HG03159 (cell line): ENCODE measurements around the gene GRIP2.

Source experiments
- ATAC-seq: cut with Tn5 transposase; IDR thresholded peaks from one replicate; pipeline ENCODE4 v1.9.1; 2021; ENCODE audit warnings: mild to moderate bottlenecking, moderate library complexity; ENCODE audit not compliant: unreplicated experiment

The GRIP2 gene

DNA sequence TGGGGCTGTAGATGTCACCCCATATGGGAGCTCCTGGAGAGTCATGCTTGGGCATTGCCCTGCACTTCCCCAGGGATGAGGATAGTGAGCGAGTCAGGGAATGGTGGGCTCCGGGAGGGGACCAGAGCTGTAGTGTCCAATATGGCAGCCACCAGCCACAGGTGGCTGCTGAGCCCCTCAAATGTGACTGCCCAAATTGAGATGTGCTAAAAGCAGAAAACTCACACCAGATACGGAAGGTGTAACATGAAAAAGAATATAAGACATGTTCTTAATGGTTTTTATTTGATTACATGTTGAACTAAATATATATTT is 31.7 kb downstream of the GRIP2 start:
- ATAC-seq: no peak

DNA sequence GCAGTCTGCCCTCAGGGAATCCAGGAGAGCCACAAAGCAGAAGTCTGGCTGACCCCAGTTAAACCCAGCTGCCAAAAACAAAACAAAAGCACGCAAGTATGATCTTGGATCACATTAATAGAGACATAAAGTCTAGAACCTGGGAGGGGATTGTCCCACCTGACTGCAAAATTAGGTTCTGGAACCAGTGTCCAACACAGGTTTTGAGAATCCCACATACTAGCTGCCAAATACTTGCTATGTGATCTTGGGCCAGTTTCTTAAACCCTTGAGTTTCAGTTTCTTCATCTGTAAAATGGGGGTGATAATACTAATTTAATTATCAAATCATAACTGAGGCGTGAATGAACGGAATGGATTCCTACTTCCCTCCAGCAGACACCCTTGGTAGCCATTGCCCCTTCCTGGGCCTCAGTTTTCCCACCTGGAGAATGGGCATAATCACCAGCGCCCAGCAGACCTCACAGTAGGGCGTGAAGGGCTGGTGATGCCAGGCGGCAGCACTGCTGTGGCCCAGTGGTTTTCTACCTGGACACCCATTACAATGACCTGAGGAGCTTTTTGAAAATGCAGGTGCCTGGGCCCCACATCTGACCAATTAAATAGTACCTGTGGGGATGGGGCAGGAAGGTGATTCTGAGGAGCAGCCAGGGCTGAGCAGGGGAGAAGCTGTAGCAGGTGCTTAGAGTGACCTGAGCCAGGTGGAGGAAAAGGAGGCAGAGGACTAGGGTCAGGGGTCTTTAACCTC is 32.2 kb downstream of the GRIP2 start:
- no peak for ATAC-seq

DNA sequence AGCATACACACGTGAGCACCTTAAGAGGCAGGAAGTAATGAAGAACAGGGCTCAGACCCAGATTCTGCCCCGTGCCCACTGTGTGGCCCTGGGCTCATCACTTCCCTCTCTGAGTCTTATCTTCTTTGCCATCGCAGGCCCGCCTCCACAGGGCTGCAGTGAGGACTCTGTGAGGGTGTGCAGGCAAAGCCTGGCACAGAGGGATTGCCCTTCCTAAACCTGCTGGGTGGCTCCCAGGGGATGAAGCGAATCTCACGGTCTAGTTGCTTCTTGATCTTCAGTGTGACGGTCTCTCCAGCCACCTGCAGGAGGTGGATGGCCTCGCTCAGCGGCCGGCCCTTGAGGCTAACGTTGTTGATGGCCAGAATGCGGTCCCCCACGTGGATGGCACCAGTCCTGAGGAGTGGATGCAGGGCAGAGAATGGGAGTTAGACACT is 32.8 kb downstream of the GRIP2 start:
- no peak for ATAC-seq

DNA sequence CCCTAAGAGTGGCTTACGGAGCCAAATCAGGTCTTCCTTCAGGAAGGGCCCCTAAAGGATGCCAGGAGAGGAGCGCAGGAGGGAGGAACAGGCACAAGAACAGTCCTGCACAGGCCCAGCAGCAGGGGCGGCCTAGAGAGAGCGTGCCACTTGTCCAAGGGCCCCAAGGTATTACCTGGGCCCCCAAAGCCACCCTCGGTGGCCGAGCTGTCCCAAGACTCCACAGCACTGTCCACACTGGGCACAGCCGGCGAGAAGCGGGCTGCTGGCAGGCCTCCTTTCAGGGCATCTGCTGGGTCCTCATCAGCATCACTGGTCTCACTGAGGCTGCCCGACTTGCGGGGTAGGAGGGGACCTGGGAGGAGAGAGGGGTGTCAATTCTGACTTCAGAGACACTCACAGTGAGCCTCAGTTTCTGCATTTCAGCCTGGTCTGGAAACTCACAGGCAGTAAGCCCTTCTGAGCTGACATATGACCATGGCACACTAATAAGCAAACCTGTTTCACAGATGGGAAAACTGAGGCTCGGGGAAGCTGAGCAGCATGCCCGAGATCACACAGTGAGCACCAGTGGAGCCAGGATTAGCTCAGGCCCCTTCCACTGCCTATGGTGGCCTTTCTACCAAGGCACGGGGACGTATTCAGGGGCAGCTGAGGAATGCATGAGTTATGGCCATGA is 33.4 kb downstream of the GRIP2 start:
- ATAC-seq: no peak

DNA sequence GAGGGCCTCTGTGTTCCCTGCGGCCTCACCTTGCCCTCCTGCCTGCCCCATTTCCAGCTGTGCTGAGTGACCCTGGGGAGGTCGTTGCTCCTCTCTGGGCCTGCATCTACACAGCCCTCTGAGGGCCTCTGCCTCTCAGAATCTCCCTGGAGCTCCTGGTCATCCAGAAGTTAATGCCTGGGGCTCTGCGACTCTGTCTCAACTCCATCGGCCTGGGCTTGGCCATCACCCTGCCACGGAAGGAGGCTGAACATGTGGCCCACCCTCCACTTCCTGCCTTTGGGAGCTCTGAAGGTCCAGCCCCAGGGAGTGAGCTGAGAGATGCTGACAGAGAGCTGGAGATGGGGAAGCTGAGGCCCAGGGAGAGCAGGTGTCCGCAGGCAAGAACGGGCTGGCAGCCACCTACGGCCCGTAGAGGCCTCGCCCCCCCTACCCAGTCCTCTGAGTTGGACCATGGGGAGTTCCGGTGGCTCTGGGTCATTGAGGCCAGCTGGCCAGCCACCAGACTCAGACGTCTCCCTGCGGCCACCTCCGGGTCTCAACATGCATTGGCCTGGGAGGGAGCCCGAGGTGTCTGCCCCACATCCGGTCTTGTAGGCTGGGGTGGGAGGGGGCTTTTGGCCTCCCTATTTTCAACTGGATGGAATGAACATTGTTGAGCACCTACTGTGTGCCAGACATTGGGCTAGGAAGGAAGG is 34.2 kb downstream of the GRIP2 start:
- no peak for ATAC-seq

DNA sequence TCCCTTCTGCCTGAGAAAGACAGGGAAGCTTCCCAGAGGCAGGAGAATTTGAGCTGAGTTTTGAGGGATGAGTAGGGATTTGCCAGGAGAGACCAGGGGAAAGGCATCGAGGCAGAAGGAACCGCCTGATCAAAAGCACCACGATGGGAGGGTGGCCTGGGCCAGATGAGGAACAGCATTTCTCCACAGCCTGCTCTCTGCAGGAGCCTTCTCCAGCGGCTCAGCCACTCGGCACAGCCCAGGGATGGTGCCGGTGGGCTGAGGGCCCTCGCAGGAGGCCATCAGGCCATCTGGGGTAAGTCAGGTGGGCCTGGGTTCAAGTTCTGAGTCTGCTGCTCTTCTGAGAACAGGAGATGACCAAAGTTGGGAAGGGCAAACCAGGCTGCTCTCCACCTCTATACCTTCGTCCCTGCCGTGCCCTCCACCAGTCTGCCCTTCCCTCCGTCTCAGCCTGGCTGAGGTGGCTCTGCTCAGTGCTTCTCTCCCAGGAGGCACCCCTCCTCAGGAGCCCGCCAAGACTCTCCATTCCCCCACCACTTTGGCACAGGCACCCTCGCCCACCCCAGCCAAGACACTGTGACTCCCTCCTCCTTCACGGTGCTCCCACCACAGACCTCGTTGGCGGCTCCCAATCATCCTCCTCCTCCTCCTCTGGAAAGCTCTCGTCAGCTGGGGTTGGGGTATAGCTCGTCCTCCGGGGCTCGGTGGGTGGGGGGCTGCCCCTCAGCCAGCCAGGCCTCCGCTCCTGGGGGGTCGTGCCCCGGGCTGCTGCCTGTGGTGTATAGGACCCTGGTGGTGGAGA is 34.9 kb downstream of the GRIP2 start:
- no peak for ATAC-seq

DNA sequence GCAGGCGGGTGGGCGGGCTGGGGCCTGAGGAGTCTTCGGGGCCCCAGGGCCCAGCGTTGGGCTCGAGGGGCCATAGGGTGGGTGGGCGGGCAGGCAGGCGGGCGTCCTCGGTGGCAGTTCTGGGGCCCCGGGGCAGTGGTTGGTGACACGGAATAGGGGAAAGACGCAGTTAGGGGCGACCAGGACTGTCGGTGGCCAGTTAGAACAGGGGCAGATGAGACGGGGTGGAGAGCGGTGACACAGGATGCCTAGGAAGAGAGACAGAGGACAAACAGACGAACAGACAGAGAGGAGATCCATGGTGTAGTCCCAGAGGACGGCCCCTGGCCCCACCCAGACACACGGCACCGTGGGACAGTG is 36.5 kb downstream of the GRIP2 start:
- ATAC-seq: no peak

DNA sequence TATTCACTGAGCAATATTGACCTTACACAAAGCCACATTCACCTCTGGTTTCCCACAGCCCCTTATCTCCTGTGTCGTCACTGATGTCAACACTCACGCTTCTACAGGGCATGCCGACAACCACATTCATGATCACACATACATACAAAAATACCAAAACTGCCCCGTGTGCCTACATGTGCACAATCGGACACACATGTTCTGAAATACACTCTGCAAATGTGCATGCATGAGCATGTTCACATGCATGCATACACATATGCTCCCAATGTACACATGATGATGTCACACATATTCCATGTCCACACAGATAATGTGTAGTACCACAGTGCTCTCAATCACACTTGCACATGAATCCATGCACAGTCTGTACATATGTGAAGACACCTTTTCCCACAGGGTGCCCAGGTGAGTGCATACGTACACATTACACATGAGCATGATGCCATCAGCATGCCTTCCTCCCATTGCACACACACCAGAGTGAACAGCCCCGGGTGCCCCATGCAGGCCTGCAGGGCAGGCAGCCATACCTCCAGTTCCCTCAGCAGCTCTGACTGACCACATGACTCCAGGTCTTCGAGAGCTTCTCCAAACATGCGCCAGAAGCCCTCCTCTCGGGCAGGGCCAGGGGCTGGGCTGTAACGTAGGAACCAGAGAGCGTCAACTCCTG is 37.0 kb downstream of the GRIP2 start:
- ATAC-seq: no peak

DNA sequence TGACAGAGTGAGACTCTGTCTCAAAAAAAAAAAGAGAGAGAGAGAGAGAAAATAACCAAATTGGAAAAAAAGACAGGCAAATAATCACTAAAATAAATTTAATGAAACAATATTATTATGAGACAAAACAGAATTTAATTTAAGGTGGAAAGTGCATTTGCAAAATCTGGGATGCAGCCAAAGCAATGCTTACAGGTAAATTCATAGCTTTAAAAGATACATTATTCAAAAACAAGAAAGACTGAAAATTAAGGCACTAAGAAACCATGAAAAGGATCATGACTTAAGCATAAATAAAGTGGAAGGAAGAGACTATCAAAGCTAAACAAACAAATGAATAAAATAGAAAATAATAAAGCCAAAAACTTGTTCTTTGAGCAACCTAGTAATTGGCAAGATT is 37.7 kb downstream of the GRIP2 start:
- ATAC-seq: no peak

DNA sequence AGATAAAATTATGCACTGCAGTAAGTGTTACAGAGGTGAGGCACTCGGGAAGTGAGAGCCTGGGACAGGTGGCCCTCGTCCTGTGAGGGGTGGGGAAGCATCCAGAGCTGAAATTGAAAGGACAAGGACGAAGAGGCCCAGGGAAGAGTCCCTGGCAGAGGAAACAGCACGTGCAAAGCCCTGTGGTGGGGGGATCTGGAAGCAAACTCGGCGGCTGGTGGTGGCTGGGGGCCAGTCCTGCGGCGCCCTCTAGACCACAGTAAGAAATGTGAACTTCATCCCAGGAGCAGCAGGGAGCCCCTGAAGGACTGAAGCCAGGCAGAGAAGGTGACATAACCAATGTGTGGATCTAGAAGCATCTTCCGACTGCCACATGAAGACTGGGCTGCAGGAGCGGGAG is 42.8 kb downstream of the GRIP2 start:
- ATAC-seq: no peak

DNA sequence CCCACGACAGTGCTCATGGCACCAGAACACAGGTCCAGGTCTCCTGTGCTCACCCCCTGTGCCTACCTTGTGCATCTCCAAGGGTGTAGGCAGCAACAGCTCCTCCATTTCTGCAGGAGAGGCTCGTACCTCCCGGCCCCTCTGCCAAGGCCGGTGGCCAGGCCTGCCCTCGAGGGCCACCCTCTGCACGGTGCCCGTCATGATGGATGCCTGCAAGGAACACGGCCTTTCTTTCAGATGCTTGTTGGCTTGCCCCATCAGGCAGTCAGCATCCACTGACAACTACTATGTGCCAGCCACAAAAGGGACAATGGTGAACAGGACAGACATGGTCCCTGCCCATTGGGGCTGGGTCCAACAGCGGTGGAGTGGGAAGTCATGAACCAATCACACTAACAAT is 43.8 kb downstream of the GRIP2 start:
- no peak for ATAC-seq

DNA sequence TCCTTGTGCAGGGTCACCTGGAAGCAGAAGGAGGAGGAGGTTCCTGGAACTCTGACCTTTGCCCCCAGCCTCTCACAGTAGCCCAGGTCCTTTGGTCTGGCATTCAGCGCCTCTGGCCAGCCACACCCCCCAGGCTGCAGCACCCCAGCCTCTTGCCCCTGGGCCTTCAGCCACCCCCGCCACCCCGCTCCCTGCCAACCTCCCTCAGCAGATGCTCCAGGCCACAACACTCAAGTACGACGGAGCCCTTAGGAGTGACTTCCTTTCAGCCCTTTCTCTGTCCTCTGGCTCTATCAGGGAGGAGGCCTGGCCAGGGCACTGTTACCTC is 45.2 kb downstream of the GRIP2 start:
- ATAC-seq: no peak

DNA sequence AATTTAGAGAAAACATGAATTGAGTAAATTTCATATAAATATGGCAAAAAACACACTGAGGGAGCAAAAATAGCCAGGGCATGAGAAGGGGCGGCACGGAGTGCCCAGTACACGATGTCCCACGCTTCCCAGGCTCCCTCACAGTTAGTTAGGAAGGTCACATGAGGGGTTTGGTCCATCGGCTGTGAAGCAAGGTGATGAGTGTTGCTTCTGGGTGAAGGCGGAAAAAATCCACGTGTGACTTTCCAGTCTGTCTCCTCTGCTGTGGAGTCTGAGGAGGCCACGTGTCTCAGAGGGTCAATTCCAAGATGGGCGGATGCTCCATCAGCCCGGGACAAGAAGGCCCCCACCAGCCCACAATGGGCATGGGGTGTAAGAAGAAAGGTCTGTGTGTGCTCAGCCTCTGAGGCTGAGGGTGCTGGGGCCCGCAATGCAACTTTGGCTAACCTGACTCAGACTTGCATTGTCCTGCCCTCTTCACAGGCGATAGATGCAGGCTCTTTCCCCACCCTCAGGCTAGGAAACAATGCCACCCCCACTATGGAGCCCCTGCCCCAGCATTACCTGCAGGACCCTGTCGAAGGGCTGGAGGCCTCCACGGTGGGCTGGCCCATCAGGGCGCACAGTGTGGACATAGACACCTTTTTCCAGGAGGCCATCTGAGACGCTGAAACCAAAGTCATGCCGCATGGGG is 45.7 kb downstream of the GRIP2 start:
- no peak for ATAC-seq

DNA sequence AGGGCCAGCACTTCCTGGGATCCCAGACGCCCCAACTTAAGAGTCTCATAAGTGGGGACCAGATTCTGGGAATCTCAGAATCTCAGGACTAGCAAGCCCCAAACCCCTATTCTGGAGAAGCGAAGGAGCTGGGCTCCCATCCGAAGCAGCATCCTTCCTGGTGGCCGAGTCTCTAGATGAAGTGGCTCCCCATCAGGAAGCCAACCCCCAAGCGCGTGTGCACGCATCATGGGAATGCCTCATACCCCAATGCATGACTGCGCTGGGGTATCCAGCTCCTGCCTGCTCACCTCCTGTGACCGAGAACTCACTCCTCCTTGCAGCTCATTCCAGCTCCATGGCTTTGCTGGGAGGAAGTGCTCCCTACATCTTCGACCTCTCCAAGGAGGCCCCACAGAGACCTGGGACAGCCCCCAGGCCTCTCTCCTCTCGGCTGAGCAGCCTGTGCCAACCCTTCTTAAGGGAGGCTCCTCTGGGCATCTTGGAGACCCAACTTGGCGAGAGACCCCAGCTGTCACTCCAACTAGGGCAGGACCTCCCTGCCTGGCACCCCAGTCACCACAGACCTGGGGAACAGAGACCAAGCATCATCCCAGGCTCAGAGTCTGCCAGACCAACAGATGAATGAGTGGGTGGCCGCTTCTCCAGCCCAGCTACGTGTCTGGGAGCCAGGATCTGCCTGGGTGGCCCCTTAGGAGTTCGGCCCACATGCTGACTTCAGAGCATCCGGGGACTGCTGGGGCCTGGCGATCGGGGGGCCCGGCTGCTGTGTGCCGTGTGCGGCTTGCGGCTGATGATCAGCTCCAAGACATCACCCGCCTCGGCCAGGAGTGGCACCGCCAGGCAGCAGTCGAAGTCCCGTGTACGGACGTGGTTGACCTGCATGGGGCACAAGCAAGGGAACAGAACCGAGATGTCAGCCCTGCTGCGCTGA is 46.9 kb downstream of the GRIP2 start:
- no peak for ATAC-seq

DNA sequence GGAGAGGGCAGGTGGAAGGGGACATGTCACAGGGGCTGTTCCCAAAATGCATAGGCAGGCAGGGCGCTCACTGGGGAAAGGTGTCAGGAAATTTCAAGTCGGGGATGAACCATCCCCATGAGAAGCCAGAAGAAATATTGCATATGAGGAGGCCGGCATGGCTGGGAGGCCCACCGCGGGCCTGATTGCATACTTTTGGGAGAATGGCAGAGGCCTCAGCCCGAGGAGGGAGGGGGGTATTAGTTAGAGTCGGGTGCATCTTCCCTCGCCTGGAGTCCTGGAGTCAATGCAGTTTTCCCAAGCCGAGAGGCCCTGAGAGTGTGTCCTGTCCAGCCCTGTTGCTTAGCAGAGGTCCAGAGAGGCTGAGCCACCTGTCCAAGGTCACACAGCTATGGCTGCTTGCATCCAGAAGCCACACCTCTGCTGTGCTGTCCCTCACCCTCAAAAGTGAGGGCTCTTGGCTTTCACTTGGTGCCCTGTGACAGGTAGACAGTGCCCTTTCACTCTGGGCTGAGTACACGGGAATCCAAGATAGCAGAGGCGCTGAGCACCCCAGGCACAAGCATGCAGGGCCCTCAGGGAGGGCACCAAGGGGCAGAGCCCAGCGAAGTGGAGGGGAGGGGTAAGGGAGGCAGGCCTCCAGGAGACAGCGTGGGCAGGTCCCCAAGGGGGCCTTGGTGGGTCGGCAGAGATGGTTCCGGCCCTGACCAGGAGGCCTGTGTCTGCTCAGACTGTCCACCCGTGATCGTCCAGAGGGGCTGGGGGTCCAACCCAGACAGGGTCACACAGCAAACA is 48.5 kb downstream of the GRIP2 start:
- ATAC-seq: no peak

DNA sequence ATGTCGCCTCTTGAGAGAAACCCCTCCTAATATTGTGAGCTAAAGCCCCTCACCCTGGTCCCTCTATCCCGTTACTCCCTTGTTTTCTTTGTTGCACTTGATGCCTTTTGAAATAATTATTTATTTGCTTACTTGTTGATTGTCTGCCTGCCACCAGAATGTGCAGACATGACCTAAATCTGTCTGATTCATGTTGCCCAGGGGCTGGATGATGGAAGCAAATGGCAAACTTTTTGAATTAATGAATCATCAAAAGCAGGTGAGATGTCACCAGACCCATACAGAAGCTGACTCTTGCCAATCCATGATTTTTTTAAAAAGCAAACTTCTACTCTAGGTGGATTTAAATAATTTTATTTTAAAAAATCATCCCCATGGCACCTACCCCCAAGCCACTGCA is 49.3 kb downstream of the GRIP2 start:
- ATAC-seq: no peak

DNA sequence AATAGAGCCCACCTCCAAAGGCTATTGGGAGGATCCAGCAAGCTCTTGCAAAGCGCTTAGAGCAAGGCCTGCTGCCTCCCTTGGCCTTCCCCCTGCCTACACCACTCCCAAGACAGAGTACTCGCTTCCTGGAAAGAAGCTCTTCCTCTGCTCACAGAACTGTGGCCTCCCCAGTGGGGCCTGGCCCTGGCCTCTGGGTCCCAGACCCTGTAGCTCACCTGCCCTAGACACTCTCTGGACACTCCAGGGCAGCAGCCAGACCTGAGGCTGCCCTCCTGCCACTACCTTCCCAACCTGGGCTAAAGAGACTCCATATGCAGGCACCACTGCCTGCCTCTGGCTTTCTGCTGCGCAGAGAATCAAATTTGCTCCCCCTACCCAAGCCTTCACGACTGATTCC is 49.9 kb downstream of the GRIP2 start:
- ATAC-seq: no peak

DNA sequence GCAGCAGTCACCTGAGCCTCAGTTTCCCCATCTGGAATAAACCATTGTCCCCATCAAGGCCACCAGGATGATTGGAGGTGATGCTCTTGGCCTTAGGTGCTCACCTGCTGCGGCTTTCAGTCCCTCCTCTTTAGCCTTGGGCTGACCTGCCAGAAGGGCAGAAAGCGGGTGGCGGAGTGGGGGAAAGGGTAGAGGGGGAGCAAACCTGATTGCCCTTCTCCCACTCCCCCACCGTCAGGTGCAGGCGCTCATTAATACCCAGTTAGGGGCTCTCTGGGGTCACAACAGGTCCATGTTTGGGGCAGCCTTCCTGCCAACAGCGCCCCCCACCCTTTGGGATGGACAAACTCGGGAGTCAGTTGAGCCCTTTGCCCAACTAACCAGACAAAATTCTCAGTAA is 50.5 kb downstream of the GRIP2 start:
- no peak for ATAC-seq
